ENCODE measurements around the gene PNPLA7.

DNA sequence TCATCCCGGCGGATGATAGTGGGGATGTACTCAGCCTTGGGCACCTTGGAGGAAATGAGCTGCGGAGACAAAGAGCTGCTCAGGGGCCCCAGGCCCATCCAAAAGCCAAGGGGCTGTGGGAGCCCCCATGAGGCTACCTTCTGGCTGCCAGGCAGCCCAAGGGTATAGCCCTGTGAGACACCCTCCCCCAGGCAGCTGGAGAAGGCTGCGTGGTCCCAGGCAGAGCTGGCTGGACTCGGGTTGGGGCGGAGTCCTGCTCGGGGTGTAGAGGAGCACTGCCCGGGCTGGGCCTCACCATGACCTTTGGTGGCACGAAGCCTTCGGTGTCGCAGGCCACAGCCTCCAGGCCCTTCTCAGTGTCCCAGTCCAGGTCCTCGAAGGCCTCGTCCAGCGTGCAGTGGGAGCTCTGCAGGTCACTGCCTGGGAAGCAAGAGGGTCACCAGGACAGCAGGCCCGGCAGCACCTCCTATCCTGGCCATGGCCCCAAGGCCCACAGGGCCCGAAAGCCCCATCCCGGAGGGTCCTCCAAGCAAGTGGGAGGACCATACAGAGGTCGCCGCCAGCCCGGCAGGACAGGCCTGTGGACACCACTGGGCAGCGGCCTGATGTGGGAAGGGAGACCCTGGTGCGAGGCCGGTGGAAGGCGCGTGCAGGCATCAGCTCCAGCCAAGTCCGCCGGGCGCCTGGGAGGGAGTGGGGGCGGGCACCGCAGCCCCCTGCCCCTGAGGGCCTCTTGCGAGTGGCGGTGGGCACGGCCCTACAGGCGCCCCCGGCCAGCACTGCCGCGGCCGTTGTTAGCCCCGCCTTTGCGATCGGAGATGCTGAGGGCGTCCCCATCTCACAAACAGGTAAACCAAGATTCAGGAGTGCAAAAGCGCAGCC lies 97.2 kb downstream of the PNPLA7 start:
- TF ChIP-seq POLR2A (IDR thresholded peaks at IDR 0.05; ENCODE audit: low read depth, low read length) (no peak), POLR2AphosphoS5 (IDR thresholded peaks at IDR 0.05; ENCODE audit: low read depth, low read length) (no peak)

Data from GM12892 (cell line).